GM19240 (cell line): ENCODE data around the gene AK2.
"Not testable (repeated sequence)": the region's sequence is repeated elsewhere in the genome, so short reads cannot be mapped to it uniquely, and the experiment has no call there.

Experiments
- DNase-seq: peaks from one replicate; pipeline ENCODE4 v3.0.0; 2011; ENCODE audit warnings: low spot score; ENCODE audit not compliant: insufficient read length

AK2 gene

GRCh38 chr1:33024430-33025179 lies 12.1 kb downstream of the AK2 start:
- DNase-seq: not testable (repeated sequence)

DNA sequence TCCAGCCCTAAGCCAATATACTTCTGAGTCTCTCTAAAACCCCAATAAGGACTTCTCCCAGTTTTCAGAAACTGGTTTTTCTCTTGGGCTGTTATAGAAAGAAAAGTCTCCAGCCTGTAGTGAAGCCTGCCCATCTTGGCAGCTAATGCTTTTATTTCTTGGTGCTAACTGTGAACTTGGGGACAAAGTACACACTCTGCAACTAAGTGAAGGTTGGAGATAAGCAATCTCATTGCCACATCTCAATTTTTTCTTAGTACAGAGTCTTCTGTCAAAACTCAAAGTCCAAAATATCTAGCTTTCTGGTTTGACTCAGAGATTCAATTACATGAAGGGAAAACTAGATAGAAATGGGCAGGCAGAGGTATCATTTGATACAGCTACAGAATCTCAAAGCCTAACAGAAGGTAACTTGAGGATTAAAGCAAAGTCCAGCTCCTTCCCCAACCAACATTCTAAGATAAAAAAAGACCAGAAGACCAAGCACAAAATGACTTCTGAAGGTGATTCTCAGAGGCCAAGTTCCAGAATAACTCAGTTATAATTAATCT lies 14.0 kb downstream of the AK2 start:
- DNase-seq: no peak

- no peak for DNase-seq
Observed at GRCh38 chr1:33021567-33022431, 14.9 kb downstream of the AK2 start.

DNA sequence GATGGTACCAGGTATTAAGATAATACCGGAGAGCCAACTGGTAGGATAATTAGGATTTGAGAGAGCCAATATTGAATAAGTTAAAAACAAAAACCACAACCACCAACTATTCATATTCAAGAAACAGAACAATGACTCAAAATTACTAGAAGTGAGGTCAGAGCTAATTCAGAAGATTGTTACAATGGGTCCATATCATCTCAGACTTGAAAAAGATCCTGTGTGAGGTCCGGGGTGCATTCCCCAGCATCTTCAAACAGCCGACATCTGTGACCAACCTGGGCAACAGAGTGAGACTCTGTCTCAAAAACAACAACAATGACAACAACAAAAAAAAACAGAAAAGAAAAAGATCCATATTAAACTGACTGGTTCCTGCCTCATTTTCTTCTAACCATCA lies 18.6 kb downstream of the AK2 start:
- no peak for DNase-seq

GRCh38 chr1:33017175-33017574 lies 19.5 kb downstream of the AK2 start:
- DNase-seq: no peak

DNA sequence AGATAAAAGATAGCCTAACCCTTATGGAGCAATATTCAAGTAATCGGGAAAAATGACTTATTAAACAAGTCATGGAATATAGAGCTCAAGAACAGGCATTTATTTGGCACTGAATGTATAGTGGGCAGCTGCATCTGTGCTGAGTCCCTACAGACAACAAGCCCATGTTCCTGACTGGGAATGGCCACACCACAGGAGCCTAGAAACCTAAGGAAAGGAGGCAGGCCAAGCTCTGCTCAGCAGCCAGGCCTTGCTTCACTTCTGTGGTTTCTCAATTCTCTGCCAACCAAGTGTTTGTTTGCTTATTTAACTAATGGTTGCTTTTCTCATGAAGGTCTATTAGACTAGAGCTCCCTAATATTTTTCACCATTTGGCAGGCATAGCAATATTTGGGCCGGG lies 21.5 kb downstream of the AK2 start:
- no peak for DNase-seq

- DNase-seq: no peak
Observed at GRCh38 chr1:33014464-33015163, 22.1 kb downstream of the AK2 start.

DNA sequence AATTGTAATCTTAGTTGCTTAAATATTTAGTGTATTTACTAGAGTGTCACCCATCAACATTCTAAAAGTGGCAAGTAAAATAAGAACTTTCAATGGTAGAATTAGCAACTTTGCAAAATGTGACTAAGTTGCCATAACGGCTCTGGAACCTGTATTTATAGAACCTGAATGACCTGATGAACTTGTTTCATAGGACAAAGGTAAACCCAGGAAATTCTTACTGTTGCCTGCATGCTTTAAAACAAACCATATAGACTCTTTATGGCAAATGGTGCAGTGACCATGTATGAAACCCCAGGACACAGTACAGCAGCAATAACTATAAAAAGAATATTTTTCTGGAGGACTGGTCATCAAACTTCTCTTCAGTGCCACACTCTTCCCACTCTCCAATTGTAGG lies 22.9 kb downstream of the AK2 start:
- DNase-seq: no peak

DNA sequence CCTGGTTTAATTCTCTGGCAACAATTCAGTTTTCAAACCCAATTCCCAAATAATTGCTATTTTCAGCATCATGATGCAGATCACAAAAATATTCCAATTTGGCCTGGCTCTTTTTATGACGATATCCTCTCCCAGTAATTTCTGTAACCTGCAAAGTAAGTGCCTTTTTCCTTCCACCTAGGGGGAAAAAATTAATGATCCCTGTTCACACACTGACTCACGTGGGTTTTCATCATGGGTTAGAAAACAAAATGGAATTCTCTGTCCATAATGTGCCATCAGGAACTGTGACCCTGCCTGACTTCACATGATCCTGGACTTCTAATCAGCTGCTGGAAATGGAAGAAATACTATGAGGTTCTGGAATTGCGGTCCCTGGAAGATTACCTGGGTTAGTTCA lies 24.5 kb downstream of the AK2 start:
- no peak for DNase-seq

DNA sequence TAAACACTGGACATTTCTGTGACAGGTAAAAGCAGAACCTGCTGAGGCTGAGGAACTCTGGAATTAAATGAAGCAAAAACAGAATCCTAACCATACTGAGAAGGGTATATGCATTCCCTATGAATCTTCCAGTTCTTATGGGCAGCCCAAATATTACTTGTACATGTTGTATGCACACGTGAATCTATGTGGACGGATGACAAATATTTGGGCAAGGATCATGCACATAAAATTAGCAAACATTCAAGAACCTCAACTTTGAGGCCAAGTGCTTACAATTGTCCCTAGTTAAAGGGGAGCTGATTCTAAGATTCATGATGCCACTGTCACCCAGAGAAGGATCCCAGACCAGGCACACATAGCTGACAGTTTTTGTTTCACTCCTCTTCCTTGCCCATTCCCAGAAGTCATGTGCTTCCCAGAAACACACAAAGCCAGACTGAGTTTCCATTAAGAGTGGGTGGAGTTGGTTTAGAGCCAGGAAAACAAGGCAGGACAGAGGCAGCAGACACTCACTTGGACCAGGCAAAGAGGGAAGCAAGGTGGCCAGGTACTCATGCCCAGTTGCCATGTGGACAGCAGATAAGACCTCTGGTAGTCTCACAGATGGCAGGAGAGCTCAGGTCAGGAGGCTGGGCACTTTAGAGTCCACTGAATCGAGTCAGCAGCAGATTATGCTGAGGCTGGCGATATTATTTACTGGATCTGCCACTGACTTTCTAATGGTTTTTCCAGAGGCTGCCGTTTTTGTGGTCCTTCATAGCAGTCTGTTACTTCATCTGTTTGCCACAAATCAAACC lies 25.6 kb downstream of the AK2 start:
- no peak for DNase-seq

- no peak for DNase-seq
Observed at GRCh38 chr1:33009561-33009960, 27.1 kb downstream of the AK2 start.

DNA sequence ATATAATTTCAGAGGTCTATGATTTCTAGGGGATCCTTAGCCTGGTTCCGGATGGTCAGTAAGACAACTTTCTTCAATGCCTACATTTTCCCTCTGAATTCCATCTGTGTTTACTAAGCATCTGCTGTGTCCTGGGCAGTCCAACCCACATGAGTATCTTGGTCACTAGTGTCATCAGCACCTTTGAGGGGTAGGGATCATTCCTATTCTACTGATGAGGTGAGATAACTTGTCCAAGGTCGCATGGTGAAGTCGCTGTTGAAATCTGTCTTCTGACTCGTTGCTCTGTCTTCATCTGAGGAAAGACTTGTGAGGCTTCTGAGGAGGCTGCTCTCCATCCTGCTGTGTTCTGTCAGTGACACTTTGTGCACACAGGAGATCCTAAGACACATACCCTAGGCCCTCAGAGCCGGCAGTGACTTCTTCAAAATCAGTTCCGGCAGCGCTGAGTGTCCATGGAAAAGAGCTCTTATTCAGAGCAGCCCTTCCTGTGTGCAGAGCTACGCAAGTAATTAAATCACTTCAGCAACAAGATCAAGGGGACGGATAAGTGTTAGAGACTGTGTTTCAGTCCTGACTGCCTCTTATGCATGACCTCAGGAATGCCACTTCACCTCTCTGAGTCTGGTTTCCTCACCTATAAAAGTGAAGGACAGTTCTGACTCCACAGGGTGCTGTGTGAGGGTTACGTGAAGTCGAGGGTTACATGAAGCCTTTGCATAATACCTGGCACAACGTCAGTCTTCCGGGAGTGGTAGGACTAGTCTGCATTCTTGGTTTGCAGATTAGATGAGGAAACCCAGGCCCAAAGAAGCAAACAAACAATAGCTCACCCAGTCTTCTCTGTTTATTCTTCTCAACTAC lies 28.4 kb downstream of the AK2 start:
- DNase-seq: no peak

GRCh38 chr1:33007190-33008050 lies 29.3 kb downstream of the AK2 start:
- DNase-seq: no peak

GRCh38 chr1:33005838-33006421 lies 30.8 kb downstream of the AK2 start:
- DNase-seq: no peak

- DNase-seq: no peak
Observed at GRCh38 chr1:33005117-33005837, 31.4 kb downstream of the AK2 start.

DNA sequence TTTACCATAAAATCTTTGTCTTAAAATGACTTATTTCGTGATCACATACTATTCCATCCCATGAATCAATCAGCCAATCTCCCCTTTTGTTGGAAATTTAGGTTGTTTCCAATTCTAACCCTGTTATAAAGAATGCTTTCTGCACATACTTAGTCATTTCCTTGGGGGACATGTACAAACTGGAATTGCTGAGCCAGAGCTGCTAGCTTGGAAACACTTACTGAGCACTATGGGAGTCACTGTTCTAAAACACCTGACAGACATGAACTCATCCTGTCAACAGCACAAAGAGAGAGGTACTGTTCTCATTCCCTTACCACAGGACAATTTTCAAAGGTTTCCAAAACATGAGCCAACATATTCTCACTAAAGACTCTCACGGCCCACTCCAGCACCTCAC lies 32.1 kb downstream of the AK2 start:
- no peak for DNase-seq

DNA sequence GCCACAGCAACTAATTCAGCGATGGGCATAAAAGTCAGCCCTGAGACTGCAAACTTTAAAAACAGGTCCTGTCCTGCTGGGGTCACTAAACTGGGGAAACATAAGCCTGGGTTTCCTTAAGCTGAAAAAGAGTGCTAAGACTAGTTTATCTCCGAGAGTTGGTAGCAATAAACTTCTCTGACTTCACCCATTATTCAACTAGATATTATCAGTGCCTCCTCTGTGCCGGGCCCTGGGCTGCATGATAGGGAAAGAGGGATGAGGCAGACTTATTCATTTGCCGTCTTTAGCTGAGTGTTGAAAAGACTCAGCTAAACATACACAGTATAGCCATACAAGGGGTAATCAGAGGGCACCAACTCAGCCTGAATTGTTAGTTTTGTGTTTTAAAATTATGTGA lies 33.0 kb downstream of the AK2 start:
- no peak for DNase-seq

GRCh38 chr1:33002006-33002405 lies 34.7 kb downstream of the AK2 start:
- DNase-seq: no peak
